Fibroblast of lung (primary cell): ENCODE measurements around the gene HIRA. TPM values are rescaled to one million over a fixed set of nuclear protein-coding genes. Genes with fewer than 3 reads are reported as not detected.

Experiments
- DNase-seq, 2 donors: peaks; one replicate each; pipeline versions ENCODE4 v3.0.0 to v3.0.0-alpha.2; 2010; ENCODE audit warnings: low read depth in 2 of 2
- H2AFZ ChIP-seq: 2 replicates; pipeline ENCODE4 v1.5.1; 2012; ENCODE audit warnings: low read length, control low read depth, inconsistent platforms
- H3K27ac ChIP-seq: 2 replicates; pipeline ENCODE4 v1.5.1; 2011; ENCODE audit warnings: low read length, control low read depth; ENCODE audit not compliant: insufficient read depth
- H3K27me3 ChIP-seq: 2 replicates; pipeline ENCODE4 v1.5.1; 2011; ENCODE audit warnings: mild to moderate bottlenecking, low read length; ENCODE audit not compliant: control insufficient read depth, insufficient read depth
- H3K36me3 ChIP-seq: 2 replicates; pipeline ENCODE4 v1.5.1; 2011; ENCODE audit warnings: low read length; ENCODE audit not compliant: control insufficient read depth, insufficient read depth
- H3K4me1 ChIP-seq: 2 replicates; pipeline ENCODE4 v1.5.1; 2011; ENCODE audit warnings: low read length; ENCODE audit not compliant: control insufficient read depth, insufficient read depth; ENCODE audit errors: extremely low read depth
- H3K4me2 ChIP-seq: 2 replicates; pipeline ENCODE4 v1.5.1; 2011; ENCODE audit warnings: low read length, control low read depth; ENCODE audit not compliant: insufficient read depth; ENCODE audit errors: extremely low read depth
- H3K4me3 ChIP-seq, 4 experiments: fragments of 200-600 bp in 1 of 4; sonication (generic) in 1 of 4; replicated peaks in 1 of 4; 2 replicates each; pipeline ENCODE4 v1.5.1; 2011 to 2016; ENCODE audit warnings: low read length in 4 of 4, low read depth in 3 of 4, mild to moderate bottlenecking in 3 of 4, control low read depth in 2 of 4, inconsistent platforms in 1 of 4, mixed read lengths in 1 of 4; ENCODE audit not compliant: insufficient read depth in 1 of 4; ENCODE audit errors: control extremely low read depth in 1 of 4
- H3K79me2 ChIP-seq: 2 replicates; pipeline ENCODE4 v1.5.1; 2012; ENCODE audit warnings: mild to moderate bottlenecking, low read length, inconsistent platforms; ENCODE audit not compliant: control insufficient read depth, insufficient read depth
- H3K9ac ChIP-seq: 2 replicates; pipeline ENCODE4 v1.5.1; 2011; ENCODE audit warnings: mild to moderate bottlenecking, low read length, control low read depth; ENCODE audit not compliant: insufficient read depth
- H3K9me3 ChIP-seq: 2 replicates; pipeline ENCODE4 v1.5.1; 2012; ENCODE audit warnings: low read depth, low read length; ENCODE audit not compliant: control insufficient read depth, insufficient read depth
- H4K20me1 ChIP-seq: 2 replicates; pipeline ENCODE4 v1.5.1; 2011; ENCODE audit warnings: low read length; ENCODE audit not compliant: control insufficient read depth, insufficient read depth; ENCODE audit errors: extremely low read depth
- EZH2 ChIP-seq: IDR thresholded peaks from 2 replicates; pipeline ENCODE4 v1.5.1; 2012; ENCODE audit warnings: low read length, control low read depth, mild to moderate bottlenecking; ENCODE audit errors: missing control alignments
- polyA plus RNA-seq, 2 donors: library from polyadenylated mRNA; depleted of rRNA in 1 of 2; stranded (reverse) in 1 of 2; unstranded in 1 of 2; fragments of >200 nt; gene quantifications; 2 replicates each; pipeline ENCODE4 v1.2.1, GENCODE V29; 2011 to 2012; ENCODE audit warnings: missing spikeins in 1 of 2
- total RNA-seq: library from RNA; depleted of rRNA; stranded (reverse); fragments of >200 nt; gene quantifications from 2 replicates; pipeline ENCODE4 v1.2.1, GENCODE V29; 2014
- TF ChIP-seq, protein P1 (sequence below), 2 donors: IDR thresholded peaks in 1 of 2; conservative IDR thresholded peaks in 1 of 2; 1 replicate in 1 of 2; 2 replicates in 1 of 2; pipeline ENCODE4 v1.5.1; 2011 to 2012; ENCODE audit warnings: low read length in 2 of 2, control low read depth in 1 of 2, inconsistent platforms in 1 of 2, low read depth in 1 of 2, mild to moderate bottlenecking in 1 of 2

HIRA gene
- total and polyA plus RNA-seq, 2 donors (not counting 1 experiment from before 2014, with no cell fraction given), result 19.2 to 20.5 TPM

DNA sequence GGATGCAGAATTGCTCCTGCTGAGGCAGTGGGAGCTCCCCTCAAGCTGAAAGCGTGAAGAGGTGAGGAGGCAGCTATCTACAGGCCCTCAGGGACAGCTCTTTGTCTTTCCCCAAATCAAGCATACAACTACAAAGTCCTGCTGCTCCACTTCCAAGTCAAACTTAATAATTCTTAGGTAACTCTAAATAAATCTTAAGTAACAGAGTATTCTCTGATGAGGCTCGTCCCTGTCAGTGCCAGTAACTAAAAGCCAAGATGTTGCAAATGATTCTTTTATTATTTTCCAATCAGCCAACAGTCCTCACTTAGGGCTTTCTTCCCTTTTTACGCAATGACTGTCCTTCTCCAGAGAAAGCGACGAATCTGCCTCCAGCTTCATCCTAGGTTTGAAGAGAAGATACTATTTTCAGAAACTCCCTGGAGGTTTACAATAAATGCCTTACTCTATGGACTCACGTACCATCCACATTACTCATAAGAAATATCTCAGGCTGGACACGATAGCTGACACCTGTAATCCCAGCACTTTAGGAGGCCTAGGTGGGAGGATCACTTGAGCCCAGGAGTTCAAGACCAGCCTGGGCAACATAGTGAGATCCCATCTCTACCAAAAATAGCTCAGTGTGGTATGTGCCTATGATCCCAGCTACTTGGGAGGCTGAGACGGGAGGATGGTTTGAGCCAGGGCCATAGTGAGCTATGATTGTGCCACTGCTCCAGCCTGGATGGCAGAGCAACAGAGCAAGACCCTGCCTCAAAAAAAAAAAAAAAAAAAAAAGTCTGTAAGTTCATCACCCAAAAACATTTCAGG, 19.0 kb upstream of the HIRA start:
- H3K4me2 ChIP-seq, result no peak overlapping the region
- no peaks in the 10 kb centered on the region for H3K27me3 ChIP-seq
- H3K9ac ChIP-seq, result no peak overlapping the region
- no peak for TF ChIP-seq EZH2
- TF ChIP-seq, protein P1, sequence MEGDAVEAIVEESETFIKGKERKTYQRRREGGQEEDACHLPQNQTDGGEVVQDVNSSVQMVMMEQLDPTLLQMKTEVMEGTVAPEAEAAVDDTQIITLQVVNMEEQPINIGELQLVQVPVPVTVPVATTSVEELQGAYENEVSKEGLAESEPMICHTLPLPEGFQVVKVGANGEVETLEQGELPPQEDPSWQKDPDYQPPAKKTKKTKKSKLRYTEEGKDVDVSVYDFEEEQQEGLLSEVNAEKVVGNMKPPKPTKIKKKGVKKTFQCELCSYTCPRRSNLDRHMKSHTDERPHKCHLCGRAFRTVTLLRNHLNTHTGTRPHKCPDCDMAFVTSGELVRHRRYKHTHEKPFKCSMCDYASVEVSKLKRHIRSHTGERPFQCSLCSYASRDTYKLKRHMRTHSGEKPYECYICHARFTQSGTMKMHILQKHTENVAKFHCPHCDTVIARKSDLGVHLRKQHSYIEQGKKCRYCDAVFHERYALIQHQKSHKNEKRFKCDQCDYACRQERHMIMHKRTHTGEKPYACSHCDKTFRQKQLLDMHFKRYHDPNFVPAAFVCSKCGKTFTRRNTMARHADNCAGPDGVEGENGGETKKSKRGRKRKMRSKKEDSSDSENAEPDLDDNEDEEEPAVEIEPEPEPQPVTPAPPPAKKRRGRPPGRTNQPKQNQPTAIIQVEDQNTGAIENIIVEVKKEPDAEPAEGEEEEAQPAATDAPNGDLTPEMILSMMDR (conservative IDR thresholded peaks at IDR 0.05 in 1 of 2, IDR thresholded peaks at IDR 0.05 in 1 of 2; ENCODE audit: low read depth in 1 of 2, low read length in 2 of 2), result no peak
- no peak overlapping the region for H2AFZ ChIP-seq
- H3K9me3 ChIP-seq, result no peaks in the 10 kb centered on the region
- no peak overlapping the region for H3K4me3 ChIP-seq
- peaks cover 11% of the 10 kb centered on the region for H3K36me3 ChIP-seq
- H3K4me1 ChIP-seq, result peaks cover 2% of the 10 kb centered on the region
- H3K27ac ChIP-seq, result no peak overlapping the region
- H4K20me1 ChIP-seq, result no peaks in the 10 kb centered on the region
- H3K79me2 ChIP-seq, result peaks cover 11% of the 10 kb centered on the region
- DNase-seq, result no peak

DNA sequence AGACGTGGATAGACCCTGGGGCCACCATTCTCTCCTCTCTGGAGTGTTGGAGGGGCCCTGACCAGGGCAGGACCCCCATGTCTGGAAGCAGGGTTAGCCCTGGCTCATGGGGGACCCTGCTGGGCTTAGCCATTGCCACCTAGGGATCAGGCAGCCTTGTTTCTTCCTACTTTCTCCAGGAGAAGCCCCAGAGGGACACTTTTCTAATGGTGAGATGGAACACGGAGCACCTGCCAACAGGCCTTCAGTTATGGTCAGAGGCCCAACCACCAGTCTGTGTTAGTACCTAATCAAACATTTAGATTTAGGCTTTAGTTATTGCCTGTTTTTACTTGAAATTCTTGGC, 17.9 kb upstream of the HIRA start:
- no peak overlapping the region for H3K4me2 ChIP-seq
- peaks cover 7% of the 10 kb centered on the region for H3K36me3 ChIP-seq

DNA sequence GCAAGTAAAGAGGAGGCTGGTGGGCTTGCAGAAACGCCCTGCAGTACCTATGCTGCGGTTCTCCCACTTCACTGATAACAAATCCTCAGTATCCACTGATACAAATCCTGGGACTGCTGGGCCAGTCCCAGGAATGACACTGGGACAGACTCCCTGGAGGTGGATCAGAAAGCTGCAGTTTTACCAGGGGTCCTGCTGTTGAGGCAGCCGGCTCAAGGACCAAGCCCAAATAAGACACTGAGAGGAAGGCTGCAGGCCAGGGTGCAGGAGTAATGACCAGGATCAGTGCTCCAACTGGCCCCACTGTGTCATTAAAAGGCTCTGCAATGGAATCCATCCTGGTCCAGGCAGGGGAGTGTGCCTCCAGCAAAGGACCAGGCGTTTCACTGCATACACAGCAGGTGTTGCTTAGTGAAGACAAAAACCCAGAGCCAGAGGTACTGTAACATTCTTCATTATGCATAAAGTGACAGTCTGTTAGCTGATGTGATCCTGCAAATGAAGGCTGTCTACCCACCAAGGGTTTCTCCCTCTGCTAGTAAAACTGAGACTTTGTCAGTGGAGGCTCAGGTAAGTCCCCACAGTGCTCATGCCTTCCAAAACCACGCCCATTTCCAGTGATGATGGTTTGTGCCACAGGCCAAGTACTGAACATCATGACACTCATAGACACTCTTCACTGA, 17.3 kb upstream of the HIRA start:
- no peak overlapping the region for H2AFZ ChIP-seq
- no peak overlapping the region for H3K9ac ChIP-seq
- H3K9me3 ChIP-seq, result no peaks in the 10 kb centered on the region
- DNase-seq, result no peak
- TF ChIP-seq, protein P1 (conservative IDR thresholded peaks at IDR 0.05 in 1 of 2, IDR thresholded peaks at IDR 0.05 in 1 of 2; ENCODE audit: low read depth in 1 of 2, low read length in 2 of 2), result no peak
- TF ChIP-seq EZH2, result no peak
- H3K36me3 ChIP-seq, result peaks cover 7% of the 10 kb centered on the region
- peaks cover 2% of the 10 kb centered on the region for H3K4me1 ChIP-seq
- H4K20me1 ChIP-seq, result no peaks in the 10 kb centered on the region
- peak overlapping the region; percentile 99 for H3K4me2 ChIP-seq
- peak overlapping the region in 1 of 4 experiments; percentile 80 for H3K4me3 ChIP-seq
- no peak overlapping the region for H3K27ac ChIP-seq
- no peaks in the 10 kb centered on the region for H3K27me3 ChIP-seq
- peaks cover 18% of the 10 kb centered on the region for H3K79me2 ChIP-seq

More for the DNA sequence above, 17.9 kb upstream of the HIRA start:
- H3K9me3 ChIP-seq, result no peaks in the 10 kb centered on the region
- peaks cover 16% of the 10 kb centered on the region for H3K79me2 ChIP-seq
- TF ChIP-seq EZH2, result no peak
- TF ChIP-seq, protein P1 (conservative IDR thresholded peaks at IDR 0.05 in 1 of 2, IDR thresholded peaks at IDR 0.05 in 1 of 2; ENCODE audit: low read depth in 1 of 2, low read length in 2 of 2), result no peak
- no peak overlapping the region for H2AFZ ChIP-seq
- H4K20me1 ChIP-seq, result no peaks in the 10 kb centered on the region
- H3K27me3 ChIP-seq, result no peaks in the 10 kb centered on the region
- H3K27ac ChIP-seq, result no peak overlapping the region
- H3K4me3 ChIP-seq, result no peak overlapping the region
- no peak for DNase-seq
- H3K4me1 ChIP-seq, result peaks cover 2% of the 10 kb centered on the region
- H3K9ac ChIP-seq, result no peak overlapping the region
